ENCODE results near the gene FOXL3.

The FOXL3 gene

GRCh38 chr7:307970-308369 lies 18.0 kb downstream of the FOXL3 start:
- POLR2A ChIA-PET, result no interaction called here
- CTCF ChIA-PET, result no interaction called here
- TF ChIP-seq SUZ12 (IDR thresholded peaks at IDR 0.05) (no peak), ZNF384 (IDR thresholded peaks at IDR 0.05) (no peak), TARDBP (IDR thresholded peaks at IDR 0.05) (no peak), FOXK2 (IDR thresholded peaks at IDR 0.05) (no peak)
- no peak for DNase-seq (ENCODE audit: extremely low spot score)

- CTCF ChIA-PET, result no interaction called here
Observed at GRCh38 chr7:309586-310228, 19.7 kb downstream of the FOXL3 start.

GRCh38 chr7:311131-311680 lies 21.2 kb downstream of the FOXL3 start:
- CTCF ChIA-PET, result no interaction called here
- POLR2A ChIA-PET, result no interaction called here
- TF ChIP-seq FOXK2 (IDR thresholded peaks at IDR 0.05), result no peak
- no peak for TF ChIP-seq PKNOX1 (IDR thresholded peaks at IDR 0.05)
- no peak for TF ChIP-seq FOXM1 (IDR thresholded peaks at IDR 0.05; ENCODE audit: borderline replicate concordance)
- TF ChIP-seq ELF4 (IDR thresholded peaks at IDR 0.05), result no peak
- no peak for TF ChIP-seq SP1 (IDR thresholded peaks at IDR 0.05)
- no peak for TF ChIP-seq CTBP1 (IDR thresholded peaks at IDR 0.05; ENCODE audit: borderline replicate concordance)
- no peak for DNase-seq (ENCODE audit: extremely low spot score)

More at GRCh38 chr7:309586-310228, 19.7 kb downstream of the FOXL3 start:
- TF ChIP-seq L3MBTL2 (conservative IDR thresholded peaks at IDR 0.05) (no peak), ARNT (IDR thresholded peaks at IDR 0.05) (no peak), SP1 (IDR thresholded peaks at IDR 0.05) (no peak), ELF4 (IDR thresholded peaks at IDR 0.05) (no peak), FOXA1 (IDR thresholded peaks at IDR 0.05) (no peak), NFRKB (IDR thresholded peaks at IDR 0.05) (no peak), CTBP1 (IDR thresholded peaks at IDR 0.05; ENCODE audit: borderline replicate concordance) (no peak), PKNOX1 (IDR thresholded peaks at IDR 0.05) (no peak), SUZ12 (IDR thresholded peaks at IDR 0.05) (no peak)
- POLR2A ChIA-PET, result no interaction called here
- DNase-seq (ENCODE audit: extremely low spot score), result no peak

GRCh38 chr7:311796-312195 lies 21.8 kb downstream of the FOXL3 start:
- no peak for TF ChIP-seq LEF1 (IDR thresholded peaks at IDR 0.05; ENCODE audit: borderline replicate concordance)
- TF ChIP-seq HDGF (IDR thresholded peaks at IDR 0.05; ENCODE audit: borderline replicate concordance), result no peak
- no peak for TF ChIP-seq PKNOX1 (IDR thresholded peaks at IDR 0.05)
- no peak for TF ChIP-seq ELF4 (IDR thresholded peaks at IDR 0.05)
- TF ChIP-seq L3MBTL2 (conservative IDR thresholded peaks at IDR 0.05), result no peak
- TF ChIP-seq TARDBP (IDR thresholded peaks at IDR 0.05), result no peak
- no peak for TF ChIP-seq SUZ12 (IDR thresholded peaks at IDR 0.05)
- no peak for TF ChIP-seq NFRKB (IDR thresholded peaks at IDR 0.05)
- TF ChIP-seq ARNT (IDR thresholded peaks at IDR 0.05), result no peak
- TF ChIP-seq CTBP1 (IDR thresholded peaks at IDR 0.05; ENCODE audit: borderline replicate concordance), result no peak
- TF ChIP-seq FOXK2 (IDR thresholded peaks at IDR 0.05), result no peak
- TF ChIP-seq FOXA1 (IDR thresholded peaks at IDR 0.05), result no peak
- TF ChIP-seq SP1 (IDR thresholded peaks at IDR 0.05), result no peak
- POLR2A ChIA-PET, result no interaction called here

GRCh38 chr7:312424-312823 lies 22.5 kb downstream of the FOXL3 start:
- ChIA-PET CTCF (no interaction called here), POLR2A (no interaction called here)
- TF ChIP-seq PKNOX1 (IDR thresholded peaks at IDR 0.05) (no peak), HDGF (IDR thresholded peaks at IDR 0.05; ENCODE audit: borderline replicate concordance) (no peak), FOXM1 (IDR thresholded peaks at IDR 0.05; ENCODE audit: borderline replicate concordance) (no peak), TARDBP (IDR thresholded peaks at IDR 0.05) (no peak), FOXK2 (IDR thresholded peaks at IDR 0.05) (no peak), ZNF384 (IDR thresholded peaks at IDR 0.05) (no peak), SUZ12 (IDR thresholded peaks at IDR 0.05) (no peak), ELF4 (IDR thresholded peaks at IDR 0.05) (no peak), FOXA1 (IDR thresholded peaks at IDR 0.05) (no peak), CTBP1 (IDR thresholded peaks at IDR 0.05; ENCODE audit: borderline replicate concordance) (no peak)
- DNase-seq (ENCODE audit: extremely low spot score), result no peak

More at GRCh38 chr7:311796-312195, 21.8 kb downstream of the FOXL3 start:
- DNase-seq (ENCODE audit: extremely low spot score), result no peak
- CTCF ChIA-PET, result no interaction called here

- DNase-seq (ENCODE audit: extremely low spot score), result no peak
- CTCF ChIA-PET, result no interaction called here
- no peak for TF ChIP-seq CTBP1 (IDR thresholded peaks at IDR 0.05; ENCODE audit: borderline replicate concordance)
- no peak for TF ChIP-seq LEF1 (IDR thresholded peaks at IDR 0.05; ENCODE audit: borderline replicate concordance)
- no peak for TF ChIP-seq SUZ12 (IDR thresholded peaks at IDR 0.05)
- no peak for TF ChIP-seq NFRKB (IDR thresholded peaks at IDR 0.05)
- no peak for TF ChIP-seq PKNOX1 (IDR thresholded peaks at IDR 0.05)
- no peak for TF ChIP-seq FOXA1 (IDR thresholded peaks at IDR 0.05)
- no peak for TF ChIP-seq ELF4 (IDR thresholded peaks at IDR 0.05)
- TF ChIP-seq HDGF (IDR thresholded peaks at IDR 0.05; ENCODE audit: borderline replicate concordance), result no peak
- TF ChIP-seq TARDBP (IDR thresholded peaks at IDR 0.05), result no peak
- TF ChIP-seq SP1 (IDR thresholded peaks at IDR 0.05), result no peak
- TF ChIP-seq ZNF384 (IDR thresholded peaks at IDR 0.05), result no peak
- no peak for TF ChIP-seq ARNT (IDR thresholded peaks at IDR 0.05)
- no peak for TF ChIP-seq L3MBTL2 (conservative IDR thresholded peaks at IDR 0.05)
- no peak for TF ChIP-seq FOXM1 (IDR thresholded peaks at IDR 0.05; ENCODE audit: borderline replicate concordance)
- TF ChIP-seq BHLHE40 (IDR thresholded peaks at IDR 0.05; ENCODE audit: borderline replicate concordance), result no peak
- TF ChIP-seq FOXK2 (IDR thresholded peaks at IDR 0.05), result no peak
- POLR2A ChIA-PET, result no interaction called here
Observed at GRCh38 chr7:314853-315252, 24.9 kb downstream of the FOXL3 start.

Measured in HEK293T (cell line).